Transverse colon (tissue), 4 donors: Measurements from ENCODE around the gene SLC6A18.

Experiments
- CTCF ChIP-seq, 5 experiments: fragments of 200-600 bp in 3 of 5; fragments of 450-650 bp in 2 of 5; sonication (generic) in 3 of 5; IDR thresholded peaks; 1 replicate in 2 of 5; 2 replicates in 3 of 5; pipeline ENCODE4 v1.5.1; 2016 to 2017; ENCODE audit warnings: antibody characterized with exemption in 5 of 5, inconsistent platforms in 3 of 5, mild to moderate bottlenecking in 2 of 5, moderate library complexity in 1 of 5
- EP300 ChIP-seq: sonication (generic); formaldehyde crosslinking; IDR thresholded peaks from one replicate; pipeline ENCODE4 v1.6.1; 2017; ENCODE audit warnings: antibody characterized with exemption, low read depth
- POLR2A ChIP-seq: fragments of 450-650 bp; IDR thresholded peaks from one replicate; pipeline ENCODE4 v1.6.1; 2016; ENCODE audit warnings: antibody characterized with exemption, mild to moderate bottlenecking, moderate library complexity
- POLR2AphosphoS5 ChIP-seq, 3 donors: sonication (generic); formaldehyde crosslinking; IDR thresholded peaks; one replicate each; pipeline ENCODE4 v1.6.1; 2016; ENCODE audit warnings: antibody characterized with exemption in 3 of 3

DNA sequence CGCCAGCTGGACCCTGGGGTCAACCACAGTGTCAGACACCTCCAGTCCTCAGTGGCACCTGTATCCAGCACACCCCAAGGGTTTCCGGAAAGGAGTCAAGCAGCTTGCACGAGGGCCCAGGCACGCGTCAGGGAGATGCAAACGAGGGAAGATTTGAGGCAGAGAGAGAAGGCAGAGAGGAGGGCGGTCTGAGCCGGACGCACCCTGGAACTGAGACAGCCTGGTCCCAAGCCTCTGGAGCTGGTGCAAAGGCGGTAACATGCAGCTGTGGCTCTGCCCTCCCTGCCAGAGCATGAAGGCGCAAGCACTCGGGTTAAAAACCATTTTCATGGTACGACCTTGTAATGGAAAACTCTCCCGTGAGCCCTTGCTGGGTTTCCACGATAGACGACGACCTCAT lies 32.2 kb downstream of the SLC6A18 start:
- TF ChIP-seq CTCF (IDR thresholded peaks at IDR 0.05) (no peak), POLR2AphosphoS5 (IDR thresholded peaks at IDR 0.05) (no peak), POLR2A (no peak), EP300 (no peak)
